OCI-LY3 (cell line): ENCODE measurements around the gene P3H2.

ENCODE experiments used
- H2AFZ ChIP-seq: fragments of 200-600, 300-600 bp; shearing (Covaris generic); 2 replicates; pipeline ENCODE4 v1.6.0; 2014; ENCODE audit warnings: antibody characterized with exemption, low read depth, low read length
- H3K27ac ChIP-seq: fragments of 200-600, 300-600 bp; sonication (generic); 2 replicates; pipeline ENCODE4 v1.5.1; 2014; ENCODE audit warnings: mild to moderate bottlenecking, low read length, moderate library complexity, mixed read lengths
- H3K27me3 ChIP-seq: fragments of 200-600, 300-600 bp; sonication (generic); 2 replicates; pipeline ENCODE4 v1.6.1; 2014; ENCODE audit warnings: low read depth, low read length, mixed read lengths
- H3K36me3 ChIP-seq: fragments of 200-600, 300-600 bp; sonication (generic); replicated peaks from 2 replicates; pipeline ENCODE3; 2014; ENCODE audit warnings: low read depth, low read length, mixed read lengths
- H3K4me1 ChIP-seq: fragments of 300-600, 200-600 bp; sonication (generic); 2 replicates; pipeline ENCODE4 v1.6.1; 2014; ENCODE audit warnings: low read length, mixed read lengths
- H3K4me2 ChIP-seq: fragments of 200-600, 300-600 bp; sonication (generic); 2 replicates; pipeline ENCODE4 v1.6.1; 2014; ENCODE audit warnings: low read length, mixed read lengths
- H3K4me3 ChIP-seq: fragments of 300-600, 200-600 bp; sonication (generic); 2 replicates; pipeline ENCODE4 v1.5.1; 2014; ENCODE audit warnings: antibody characterized with exemption, mild to moderate bottlenecking, low read length, moderate library complexity
- H3K79me2 ChIP-seq: fragments of 300-600, 200-600 bp; shearing (Covaris generic); 2 replicates; pipeline ENCODE4 v1.6.1; 2014; ENCODE audit warnings: mild to moderate bottlenecking, low read length, mixed read lengths
- H3K9ac ChIP-seq: fragments of 300-600, 200-600 bp; shearing (Covaris generic); 2 replicates; pipeline ENCODE4 v1.6.0; 2014; ENCODE audit warnings: mild to moderate bottlenecking, low read length, moderate library complexity
- H3K9me3 ChIP-seq: fragments of 200-600, 300-600 bp; shearing (Covaris generic); 2 replicates; pipeline ENCODE4 v1.6.1; 2014; ENCODE audit warnings: low read length, mixed read lengths; ENCODE audit not compliant: insufficient read depth
- H4K20me1 ChIP-seq: fragments of 200-600, 300-600 bp; sonication (generic); 2 replicates; pipeline ENCODE4 v1.6.1; 2016; ENCODE audit warnings: low read length, mixed read lengths; ENCODE audit not compliant: insufficient read depth
- EZH2phosphoT487 ChIP-seq: fragments of 200-600 bp; shearing (Covaris generic); IDR thresholded peaks from 2 replicates; pipeline ENCODE4 v1.6.1; 2018; ENCODE audit warnings: antibody characterized with exemption, mixed run types, low read depth
- TF ChIP-seq, protein P1 (sequence below): fragments of 200-600, 300-600 bp; sonication (generic); IDR thresholded peaks from 2 replicates; pipeline ENCODE4 v1.5.1; 2014; ENCODE audit warnings: antibody characterized with exemption, low read length, low read depth

P3H2 gene

DNA sequence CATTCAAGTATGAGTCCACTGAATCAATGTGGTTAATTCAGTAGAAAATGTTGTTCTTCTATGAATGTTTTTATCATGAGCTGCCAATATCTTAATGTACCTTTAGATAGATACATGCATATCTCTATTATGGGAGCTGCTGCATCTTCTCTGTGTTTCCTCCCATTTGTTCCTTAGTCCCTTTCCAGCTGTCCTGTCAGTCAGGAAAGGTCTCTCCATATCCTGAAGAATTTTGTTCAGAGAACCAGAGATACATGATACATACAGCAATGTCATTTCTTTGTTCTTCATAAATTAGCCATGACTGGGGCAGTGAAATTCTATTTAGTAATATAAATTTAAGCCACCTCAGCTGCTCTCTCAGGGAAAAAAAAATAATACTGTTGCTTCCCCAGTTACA lies 103.7 kb downstream of the P3H2 start:
- Histone ChIP-seq H3K27ac (no peak overlapping the region), H3K36me3 (no peaks in the 10 kb centered on the region), H3K9ac (no peak overlapping the region), H2AFZ (no peak overlapping the region), H3K4me2 (no peak overlapping the region), H3K4me1 (peaks cover 22% of the 10 kb centered on the region), H3K4me3 (no peak overlapping the region), H3K79me2 (no peaks in the 10 kb centered on the region), H3K27me3 (no peaks in the 10 kb centered on the region), H4K20me1 (no peaks in the 10 kb centered on the region), H3K9me3 (no peaks in the 10 kb centered on the region)
- TF ChIP-seq, protein P1, sequence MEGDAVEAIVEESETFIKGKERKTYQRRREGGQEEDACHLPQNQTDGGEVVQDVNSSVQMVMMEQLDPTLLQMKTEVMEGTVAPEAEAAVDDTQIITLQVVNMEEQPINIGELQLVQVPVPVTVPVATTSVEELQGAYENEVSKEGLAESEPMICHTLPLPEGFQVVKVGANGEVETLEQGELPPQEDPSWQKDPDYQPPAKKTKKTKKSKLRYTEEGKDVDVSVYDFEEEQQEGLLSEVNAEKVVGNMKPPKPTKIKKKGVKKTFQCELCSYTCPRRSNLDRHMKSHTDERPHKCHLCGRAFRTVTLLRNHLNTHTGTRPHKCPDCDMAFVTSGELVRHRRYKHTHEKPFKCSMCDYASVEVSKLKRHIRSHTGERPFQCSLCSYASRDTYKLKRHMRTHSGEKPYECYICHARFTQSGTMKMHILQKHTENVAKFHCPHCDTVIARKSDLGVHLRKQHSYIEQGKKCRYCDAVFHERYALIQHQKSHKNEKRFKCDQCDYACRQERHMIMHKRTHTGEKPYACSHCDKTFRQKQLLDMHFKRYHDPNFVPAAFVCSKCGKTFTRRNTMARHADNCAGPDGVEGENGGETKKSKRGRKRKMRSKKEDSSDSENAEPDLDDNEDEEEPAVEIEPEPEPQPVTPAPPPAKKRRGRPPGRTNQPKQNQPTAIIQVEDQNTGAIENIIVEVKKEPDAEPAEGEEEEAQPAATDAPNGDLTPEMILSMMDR: no peak
- no peak for TF ChIP-seq EZH2phosphoT487

DNA sequence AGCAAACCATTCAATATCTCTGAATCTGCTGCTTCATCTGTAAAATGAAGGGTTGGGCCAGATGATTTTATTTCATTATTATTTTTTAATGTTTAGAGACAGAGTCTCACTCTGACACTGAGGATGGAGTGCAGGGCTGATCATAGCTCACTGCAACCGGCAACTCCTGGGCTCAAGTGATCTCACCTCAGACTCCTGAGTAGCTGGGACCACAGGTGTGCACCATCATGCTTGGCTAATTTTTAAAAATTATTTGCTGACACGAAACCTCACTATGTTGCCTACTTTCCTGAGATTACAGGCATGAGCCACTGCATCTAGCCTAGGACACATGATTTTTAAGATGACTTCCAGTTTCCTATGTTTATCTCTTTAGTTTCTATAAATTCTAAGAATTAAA lies 105.8 kb downstream of the P3H2 start:
- Histone ChIP-seq H3K9me3 (no peaks in the 10 kb centered on the region), H3K4me2 (peak overlapping the region; percentile 41; the same call in 1 of the 2 replicates), H3K4me1 (peaks cover 26% of the 10 kb centered on the region), H3K27ac (no peak overlapping the region), H2AFZ (no peak overlapping the region), H3K4me3 (no peak overlapping the region), H3K9ac (no peak overlapping the region), H3K79me2 (no peaks in the 10 kb centered on the region), H4K20me1 (no peaks in the 10 kb centered on the region), H3K27me3 (no peaks in the 10 kb centered on the region), H3K36me3 (no peaks in the 10 kb centered on the region)
- TF ChIP-seq, protein P1: no peak
- TF ChIP-seq EZH2phosphoT487: no peak

DNA sequence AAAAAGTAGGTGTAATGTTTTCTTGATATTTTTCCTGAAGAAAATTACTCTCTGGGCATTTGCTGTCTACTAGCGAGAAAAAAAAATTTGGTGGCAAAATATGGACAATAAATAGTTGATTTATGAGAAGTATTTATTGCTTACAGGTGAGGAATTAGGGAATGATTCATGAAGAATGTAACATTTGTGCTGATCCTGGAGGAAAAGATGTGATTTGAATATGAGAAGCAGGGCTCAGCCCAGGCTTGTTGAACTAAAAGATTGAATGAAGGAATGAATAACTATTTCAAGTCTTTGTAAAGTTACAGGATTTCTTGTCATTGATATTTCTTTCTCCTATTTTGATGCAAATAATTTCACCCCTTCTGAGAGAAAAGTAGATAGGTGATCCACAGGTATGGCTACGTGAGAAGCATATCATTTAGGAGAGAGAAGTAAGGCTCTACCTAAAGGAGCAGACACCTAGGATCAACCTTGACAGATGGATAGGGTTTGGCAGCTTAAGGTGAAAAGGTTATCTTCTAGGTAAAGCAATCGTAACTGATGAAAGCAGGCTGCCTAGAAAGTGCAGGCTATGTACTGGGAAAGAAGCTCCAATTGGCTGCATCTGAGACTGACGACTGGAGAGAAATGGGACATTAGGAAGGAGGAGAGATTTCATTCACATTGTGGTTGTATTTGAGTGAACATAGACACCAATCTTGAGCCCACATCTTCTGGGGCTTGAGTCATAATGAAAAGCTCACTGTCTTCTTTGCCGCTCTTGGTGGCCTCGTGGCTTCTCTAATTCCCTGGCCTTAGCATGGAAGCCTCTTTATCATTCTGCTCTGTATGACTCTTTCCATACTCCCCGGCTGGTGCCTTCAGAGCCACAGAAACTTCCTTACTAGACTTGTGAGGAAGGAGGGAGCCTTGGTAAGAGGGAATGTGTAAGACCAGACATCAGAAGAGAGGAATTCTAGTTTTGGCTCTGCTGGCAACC lies 106.5 kb downstream of the P3H2 start:
- H3K9me3 ChIP-seq: no peaks in the 10 kb centered on the region
- H2AFZ ChIP-seq: no peak overlapping the region
- H3K36me3 ChIP-seq: no peaks in the 10 kb centered on the region
- peaks cover 34% of the 10 kb centered on the region for H3K4me1 ChIP-seq
- no peak overlapping the region for H3K27ac ChIP-seq
- no peaks in the 10 kb centered on the region for H3K27me3 ChIP-seq
- TF ChIP-seq, protein P1: no peak
- no peak for TF ChIP-seq EZH2phosphoT487
- no peak overlapping the region for H3K9ac ChIP-seq
- no peak overlapping the region for H3K4me3 ChIP-seq
- H3K4me2 ChIP-seq: peak overlapping the region; percentile 41
- no peaks in the 10 kb centered on the region for H4K20me1 ChIP-seq
- no peaks in the 10 kb centered on the region for H3K79me2 ChIP-seq

DNA sequence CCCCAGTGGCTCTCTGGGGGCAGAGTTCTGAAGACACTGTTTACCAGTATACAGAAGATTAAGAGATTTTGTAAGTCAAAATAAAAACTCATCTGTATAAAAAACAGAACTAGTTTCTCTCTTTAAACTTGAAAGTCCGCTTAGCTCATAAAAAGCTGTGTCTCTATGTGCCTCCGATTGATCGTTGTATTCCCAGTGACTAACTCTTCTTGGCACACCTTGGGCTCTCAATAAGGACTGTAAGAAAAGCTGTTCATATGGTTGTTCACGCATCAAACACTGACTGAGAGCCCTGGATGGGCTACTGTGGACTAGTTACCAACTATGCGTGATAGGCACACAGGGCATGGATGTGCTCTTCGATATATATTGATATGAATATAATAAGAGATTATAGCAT lies 107.9 kb downstream of the P3H2 start:
- H3K4me2 ChIP-seq: no peak overlapping the region
- no peak for TF ChIP-seq EZH2phosphoT487
- TF ChIP-seq, protein P1: no peak
- no peaks in the 10 kb centered on the region for H3K27me3 ChIP-seq
- H2AFZ ChIP-seq: no peak overlapping the region
- H3K27ac ChIP-seq: no peak overlapping the region
- no peak overlapping the region for H3K4me3 ChIP-seq
- no peak overlapping the region for H3K9ac ChIP-seq
- H3K79me2 ChIP-seq: no peaks in the 10 kb centered on the region
- peaks cover 29% of the 10 kb centered on the region for H3K4me1 ChIP-seq
- H4K20me1 ChIP-seq: no peaks in the 10 kb centered on the region
- H3K9me3 ChIP-seq: no peaks in the 10 kb centered on the region
- no peaks in the 10 kb centered on the region for H3K36me3 ChIP-seq
